ENCODE data around the gene PHF13. TPM values are rescaled to one million over a fixed set of nuclear protein-coding genes. Genes with fewer than 3 reads are reported as not detected.
A peak's percentile ranks its signal among the peaks of the same experiment; 100 is the strongest.

PHF13 gene
- polyA plus RNA-seq, 2 of the 4 experiments (the other 2 are of a cell fraction), result 4.3 to 10.4 TPM

GRCh38 chr1:6634371-6635052 lies 21.0 kb downstream of the PHF13 start:
- no peaks in the 10 kb centered on the region for H3K9me3 ChIP-seq
- no peak for TF ChIP-seq RARB (CRISPR knock-in tag; IDR thresholded peaks at IDR 0.05)
- TF ChIP-seq HOXB5 (CRISPR knock-in tag; IDR thresholded peaks at IDR 0.05), result no peak
- TF ChIP-seq MAX (IDR thresholded peaks at IDR 0.05), result no peak
- TF ChIP-seq ZNF302 (CRISPR knock-in tag; IDR thresholded peaks at IDR 0.05), result no peak
- no peak for TF ChIP-seq TP53 (CRISPR knock-in tag; IDR thresholded peaks at IDR 0.05)
- no peak for TF ChIP-seq MAZ (IDR thresholded peaks at IDR 0.05; ENCODE audit: borderline replicate concordance, low read depth, low read length)
- no peak for TF ChIP-seq HOXB13 (CRISPR knock-in tag; IDR thresholded peaks at IDR 0.05; ENCODE audit: low read depth)
- no peak for TF ChIP-seq POLR2A (IDR thresholded peaks at IDR 0.05; ENCODE audit: low read length)
- no peak for TF ChIP-seq RCOR1 (IDR thresholded peaks at IDR 0.05; ENCODE audit: low read depth, low read length)
- TF ChIP-seq CBX8 (IDR thresholded peaks at IDR 0.05), result no peak
- TF ChIP-seq JUNB (IDR thresholded peaks at IDR 0.05), result no peak
- no peak for TF ChIP-seq FOXS1 (CRISPR knock-in tag; IDR thresholded peaks at IDR 0.05)
- TF ChIP-seq CTCF (IDR thresholded peaks at IDR 0.05), result peak; percentile 35; the same call in 2 of the 3 replicates
- TF ChIP-seq TFCP2L1 (CRISPR knock-in tag; IDR thresholded peaks at IDR 0.05), result no peak
- no peak for TF ChIP-seq KDM5A (IDR thresholded peaks at IDR 0.05)
- no peak for TF ChIP-seq ZFP36 (IDR thresholded peaks at IDR 0.05; ENCODE audit: borderline replicate concordance, partially characterized antibody)
- TF ChIP-seq RAD21 (conservative IDR thresholded peaks at IDR 0.05 in 1 of 2, IDR thresholded peaks at IDR 0.05 in 1 of 2), result peak; percentile 39 to 42; a peak in 3 of 5 replicates
- TF ChIP-seq ESRRA (IDR thresholded peaks at IDR 0.05; ENCODE audit: borderline replicate concordance, low read length), result no peak
- no peak for TF ChIP-seq GATA3 (IDR thresholded peaks at IDR 0.05; ENCODE audit: borderline replicate concordance)
- 0 out of 3 replicates have a peak, but pooled peaks have one; percentile 24 for TF ChIP-seq SMC3 (IDR thresholded peaks at IDR 0.05)
- no peak for TF ChIP-seq HMGXB4 (CRISPR knock-in tag; IDR thresholded peaks at IDR 0.05; ENCODE audit: borderline replicate concordance)
- no peak for TF ChIP-seq EHF (CRISPR knock-in tag; IDR thresholded peaks at IDR 0.05)
- no peak for TF ChIP-seq EP300 (IDR thresholded peaks at IDR 0.05)
- no peak for TF ChIP-seq HOXA7 (CRISPR knock-in tag; IDR thresholded peaks at IDR 0.05)
- TF ChIP-seq CHD4 (IDR thresholded peaks at IDR 0.05; ENCODE audit: borderline replicate concordance), result no peak
- peak; percentile 38 to 61 for DNase-seq (ENCODE audit: low read depth in 1 of 2, low spot score in 1 of 2)
- H3K4me2 ChIP-seq, result no peak overlapping the region
- POLR2A ChIA-PET, result interaction anchor here (0.6 kb wide), 1 partner anchor 80 kb away, joined by 3 read pairs; the partner anchor contains the start of gene NOL9
- H3K27ac ChIP-seq, result no peak overlapping the region
- WGBS (ENCODE audit: missing lambda C conversion rate), result 92% methylated on average over 8 of the region's 29 CpGs
- CTCF ChIA-PET, result interaction anchor here (0.6 to 3.5 kb wide), 10 partner anchors 11 to 148 kb away, joined by 3 to 21 read pairs (median 4); partner anchors contain the start of genes NOL9 and TAS1R1
- H3K4me1 ChIP-seq, result no peaks in the 10 kb centered on the region
- peak; percentile 77 to 86 for ATAC-seq
- no peak overlapping the region for H3K4me3 ChIP-seq
- FAIRE-seq, result no peak

Data from A549 (cell line).